Type B pancreatic cell (in vitro differentiated cells): ENCODE data around the gene ADARB2. TPM values are rescaled to one million over a fixed set of nuclear protein-coding genes. Genes with fewer than 3 reads are reported as not detected.

Source experiments
- DNase-seq: peaks from one replicate; pipeline ENCODE4 v3.0.0; 2021; ENCODE audit warnings: mixed read lengths; ENCODE audit not compliant: unreplicated experiment; ENCODE audit errors: extremely low spot score
- H3K27ac Mint-ChIP-seq: 2 replicates; pipeline ENCODE4 v1.8.0; 2021; ENCODE audit warnings: mild to moderate bottlenecking, mixed read lengths
- H3K27me3 Mint-ChIP-seq: 2 replicates; pipeline ENCODE4 v1.8.0; 2021; ENCODE audit warnings: mixed read lengths
- H3K36me3 Mint-ChIP-seq: 2 replicates; pipeline ENCODE4 v1.8.0; 2021; ENCODE audit warnings: mixed read lengths
- H3K4me1 Mint-ChIP-seq: one replicate; pipeline ENCODE4 v1.8.0; 2021; ENCODE audit warnings: mixed read lengths; ENCODE audit not compliant: unreplicated experiment
- H3K4me3 Mint-ChIP-seq: 2 replicates; pipeline ENCODE4 v1.8.0; 2021; ENCODE audit warnings: mild to moderate bottlenecking, mixed read lengths
- H3K9me3 Mint-ChIP-seq: 2 replicates; pipeline ENCODE4 v1.8.0; 2021; ENCODE audit warnings: mixed read lengths
- CTCF ChIP-seq: fragments of 200-600 bp; sonication (generic); conservative IDR thresholded peaks from 2 replicates; pipeline ENCODE4 v1.5.0; 2021; ENCODE audit warnings: antibody characterized with exemption, mild to moderate bottlenecking
- total RNA-seq: library from RNA; stranded (reverse); gene quantifications from 2 replicates; pipeline ENCODE4 v1.2.1, GENCODE V29; 2021; ENCODE audit warnings: low replicate concordance

The ADARB2 gene
- total RNA-seq, 1 donor from 2014 or later = 4.9 TPM

- peaks cover 9% of the 10 kb centered on the region for H3K4me1 Mint-ChIP-seq
- H3K36me3 Mint-ChIP-seq = peaks cover 3% of the 10 kb centered on the region
- H3K27ac Mint-ChIP-seq = no peak overlapping the region
- H3K27me3 Mint-ChIP-seq = peaks cover 23% of the 10 kb centered on the region
- H3K9me3 Mint-ChIP-seq = peaks cover 5% of the 10 kb centered on the region
- DNase-seq = no peak
- TF ChIP-seq CTCF = no peak
- H3K4me3 Mint-ChIP-seq = no peak overlapping the region
These were observed 24.2 kb downstream of the ADARB2 start for GRCh38 chr10:1712944-1713671.

DNA sequence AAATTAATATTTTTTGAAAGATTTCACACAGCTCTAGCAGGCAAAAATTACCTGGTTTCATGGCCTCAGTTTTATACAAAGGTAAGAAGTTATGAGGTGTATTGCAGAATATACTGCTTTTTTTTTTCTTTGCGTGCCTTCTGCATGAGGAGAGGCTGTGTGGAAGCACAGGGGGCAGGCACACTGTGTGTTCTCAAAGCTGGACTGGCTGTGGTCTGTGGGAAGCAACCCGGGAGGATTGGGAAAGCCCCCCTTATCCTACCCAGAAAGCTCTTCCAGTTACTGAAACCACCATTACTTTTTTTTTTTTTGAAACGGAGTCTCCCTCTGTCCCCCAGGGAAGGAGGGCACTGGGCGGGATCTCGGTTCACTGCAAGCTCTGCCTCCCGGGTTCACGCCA lies 25.0 kb downstream of the ADARB2 start:
- H3K27me3 Mint-ChIP-seq = peaks cover 27% of the 10 kb centered on the region
- TF ChIP-seq CTCF = no peak

DNA sequence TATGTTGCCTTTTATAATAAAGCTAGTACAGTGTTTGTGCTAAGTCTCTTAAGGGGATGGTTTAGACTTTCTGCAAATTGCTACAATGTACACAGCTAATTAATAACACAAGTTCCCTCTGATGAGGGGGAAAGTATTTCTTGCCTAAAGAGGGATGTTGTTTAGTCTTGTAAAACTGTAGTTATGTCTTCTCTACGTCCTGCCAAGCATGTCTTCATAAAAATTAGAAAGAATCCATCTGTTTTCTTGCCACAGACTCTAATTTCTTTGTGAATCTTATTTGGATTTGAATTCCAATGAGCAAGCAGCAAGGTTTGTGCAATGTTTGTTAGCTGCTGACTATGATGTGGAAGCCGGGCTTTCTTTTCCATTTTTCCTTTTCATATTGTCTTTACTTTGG lies 28.2 kb downstream of the ADARB2 start:
- no peak for DNase-seq
- Mint-ChIP-seq H3K27me3 (peaks cover 15% of the 10 kb centered on the region), H3K4me1 (peaks cover 4% of the 10 kb centered on the region), H3K4me3 (no peak overlapping the region), H3K27ac (no peak overlapping the region), H3K9me3 (no peaks in the 10 kb centered on the region), H3K36me3 (no peaks in the 10 kb centered on the region)
- no peak for TF ChIP-seq CTCF

More for the DNA sequence above, 25.0 kb downstream of the ADARB2 start:
- peaks cover 3% of the 10 kb centered on the region for H3K36me3 Mint-ChIP-seq
- H3K4me1 Mint-ChIP-seq = peaks cover 9% of the 10 kb centered on the region
- no peak overlapping the region for H3K4me3 Mint-ChIP-seq
- peaks cover 5% of the 10 kb centered on the region for H3K9me3 Mint-ChIP-seq
- H3K27ac Mint-ChIP-seq = no peak overlapping the region
- DNase-seq = no peak

DNA sequence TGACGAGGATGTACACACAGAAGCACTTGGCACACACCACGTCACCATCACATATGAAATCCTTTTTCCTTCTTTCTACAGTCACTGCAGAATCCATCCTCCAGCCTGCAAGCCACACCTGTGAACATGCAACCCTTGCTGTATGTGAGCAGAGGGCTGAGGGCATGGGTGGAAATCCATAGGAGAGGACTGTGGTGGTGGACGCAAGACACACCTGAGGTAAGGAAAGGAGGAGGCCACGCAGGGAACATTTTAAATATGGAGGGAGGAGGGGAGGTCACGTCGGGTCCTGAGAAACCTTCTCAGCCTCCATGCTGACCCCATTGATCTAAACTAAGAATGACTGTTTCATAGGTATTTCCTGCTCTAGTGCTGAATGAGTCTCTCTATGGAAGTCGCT lies 28.6 kb downstream of the ADARB2 start:
- H3K36me3 Mint-ChIP-seq = no peaks in the 10 kb centered on the region
- peaks cover 14% of the 10 kb centered on the region for H3K27me3 Mint-ChIP-seq
- no peak for DNase-seq
- TF ChIP-seq CTCF = no peak
- no peaks in the 10 kb centered on the region for H3K9me3 Mint-ChIP-seq
- no peak overlapping the region for H3K4me3 Mint-ChIP-seq
- H3K27ac Mint-ChIP-seq = no peak overlapping the region
- H3K4me1 Mint-ChIP-seq = peaks cover 4% of the 10 kb centered on the region

DNA sequence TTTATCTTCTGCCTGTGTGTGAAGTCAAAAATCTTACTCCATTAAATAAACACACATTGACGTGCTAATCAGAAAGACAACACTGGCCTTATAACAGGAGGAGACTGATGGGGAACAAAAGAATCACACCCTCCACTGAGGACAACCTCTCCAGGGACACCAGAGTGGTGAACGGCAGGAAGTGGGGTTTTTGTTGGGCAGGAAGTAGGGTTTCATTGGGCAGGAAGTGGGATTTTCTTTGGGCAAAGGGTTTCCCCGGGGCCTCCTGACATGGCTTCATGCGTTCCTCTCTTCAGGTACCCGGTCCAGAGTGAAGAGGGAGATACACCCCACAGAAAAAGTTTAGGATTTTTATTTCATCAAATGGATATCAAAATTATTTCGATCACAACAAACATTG lies 30.6 kb downstream of the ADARB2 start:
- peaks cover 9% of the 10 kb centered on the region for H3K9me3 Mint-ChIP-seq
- no peak overlapping the region for H3K27ac Mint-ChIP-seq

More for the DNA sequence above, 30.6 kb downstream of the ADARB2 start:
- no peaks in the 10 kb centered on the region for H3K36me3 Mint-ChIP-seq
- DNase-seq = no peak
- no peaks in the 10 kb centered on the region for H3K4me1 Mint-ChIP-seq
- H3K27me3 Mint-ChIP-seq = peaks cover 18% of the 10 kb centered on the region
- TF ChIP-seq CTCF = no peak
- no peak overlapping the region for H3K4me3 Mint-ChIP-seq
